Middle frontal gyrus (tissue), 1 donor: ENCODE data around the gene LRRC23.
"Not testable (repeated sequence)": the region's sequence is repeated elsewhere in the genome, so short reads cannot be mapped to it uniquely, and the experiment has no call there.

Experiments used
- DNase-seq: peaks from one replicate; pipeline ENCODE4 v3.0.0-alpha.2; 2015; ENCODE audit warnings: low spot score; ENCODE audit errors: extremely low spot score

Gene LRRC23

GRCh38 chr12:6899837-6900519 is 4.6 kb upstream of the LRRC23 start:
- no peak for DNase-seq

- DNase-seq: no peak
Observed at GRCh38 chr12:6902448-6902847, 2.2 kb upstream of the LRRC23 start.

GRCh38 chr12:6903722-6904121 is 900 bp upstream of the LRRC23 start:
- no peak for DNase-seq

- DNase-seq: no peak
Observed at GRCh38 chr12:6905414-6906040, 905 bp downstream of the LRRC23 start.

GRCh38 chr12:6908141-6908540 is 3.5 kb downstream of the LRRC23 start:
- DNase-seq: not testable (repeated sequence)

- DNase-seq: no peak
Observed at GRCh38 chr12:6909421-6910145, 5.0 kb downstream of the LRRC23 start.

GRCh38 chr12:6912164-6912935 is 7.7 kb downstream of the LRRC23 start:
- DNase-seq: no peak

- no peak for DNase-seq
Observed at GRCh38 chr12:6914246-6914946, 9.8 kb downstream of the LRRC23 start, which contains the start of gene ENO2. TSS of gene ENO2 (plus strand) at chr12:6914580. CDS start at chr12:6915833, 1,253 bp downstream.

GRCh38 chr12:6914947-6915788 is 10.5 kb downstream of the LRRC23 start:
- DNase-seq: no peak

- DNase-seq: no peak
Observed at GRCh38 chr12:6915789-6916285, 11.2 kb downstream of the LRRC23 start.

- no peak for DNase-seq
Observed at GRCh38 chr12:6916426-6917200, 12.0 kb downstream of the LRRC23 start.

GRCh38 chr12:6917491-6918231 is 13.0 kb downstream of the LRRC23 start:
- DNase-seq: no peak

GRCh38 chr12:6919588-6919987 is 15.0 kb downstream of the LRRC23 start:
- DNase-seq: no peak

GRCh38 chr12:6921539-6921938 is 16.9 kb downstream of the LRRC23 start:
- DNase-seq: no peak

GRCh38 chr12:6921996-6922946 is 17.6 kb downstream of the LRRC23 start:
- DNase-seq: no peak

- no peak for DNase-seq
Observed at GRCh38 chr12:6923003-6923732, 18.5 kb downstream of the LRRC23 start.

- no peak for DNase-seq
Observed at GRCh38 chr12:6923851-6924250, 19.2 kb downstream of the LRRC23 start.
